GM21423 (cell line): Measurements from ENCODE around the gene C14orf132.
"Not testable (repeated sequence)": the region's sequence is repeated elsewhere in the genome, so short reads cannot be mapped to it uniquely, and the experiment has no call there.

Source experiments
- ATAC-seq: cut with Tn5 transposase; IDR thresholded peaks from one replicate; pipeline ENCODE4 v1.9.1; 2021; ENCODE audit warnings: mild to moderate bottlenecking, moderate library complexity; ENCODE audit not compliant: unreplicated experiment

The C14orf132 gene

DNA sequence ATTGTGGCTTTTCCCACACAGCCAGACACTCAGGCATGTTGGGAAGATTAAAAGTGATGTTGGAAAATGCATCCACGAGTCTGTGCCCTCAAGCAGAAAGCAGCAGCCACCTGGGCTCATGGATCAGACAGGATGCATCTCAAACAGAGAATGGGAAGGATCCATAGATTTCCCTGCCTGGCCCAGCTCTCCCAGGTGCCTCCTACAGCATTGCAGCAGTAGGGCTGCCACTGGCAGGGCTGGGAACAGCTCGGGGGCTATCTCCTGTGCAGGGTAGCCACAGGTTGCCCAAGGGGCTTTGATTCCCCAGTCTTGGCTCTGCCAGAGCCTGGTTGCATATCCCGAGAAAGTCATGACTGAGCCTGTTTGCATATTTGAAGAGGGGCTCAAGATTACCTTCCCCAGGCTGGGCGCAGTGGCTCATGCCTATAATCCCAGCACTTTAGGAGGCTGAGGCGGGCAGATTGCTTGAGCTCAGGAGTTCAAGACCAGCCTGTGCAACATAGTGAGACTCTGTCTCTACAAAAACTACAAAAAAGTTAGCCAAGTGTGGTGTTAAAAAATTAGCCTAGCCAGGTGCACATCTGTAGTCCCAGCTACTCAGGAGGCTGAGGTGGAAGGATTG lies 19.5 kb downstream of the C14orf132 start:
- ATAC-seq, result no peak

DNA sequence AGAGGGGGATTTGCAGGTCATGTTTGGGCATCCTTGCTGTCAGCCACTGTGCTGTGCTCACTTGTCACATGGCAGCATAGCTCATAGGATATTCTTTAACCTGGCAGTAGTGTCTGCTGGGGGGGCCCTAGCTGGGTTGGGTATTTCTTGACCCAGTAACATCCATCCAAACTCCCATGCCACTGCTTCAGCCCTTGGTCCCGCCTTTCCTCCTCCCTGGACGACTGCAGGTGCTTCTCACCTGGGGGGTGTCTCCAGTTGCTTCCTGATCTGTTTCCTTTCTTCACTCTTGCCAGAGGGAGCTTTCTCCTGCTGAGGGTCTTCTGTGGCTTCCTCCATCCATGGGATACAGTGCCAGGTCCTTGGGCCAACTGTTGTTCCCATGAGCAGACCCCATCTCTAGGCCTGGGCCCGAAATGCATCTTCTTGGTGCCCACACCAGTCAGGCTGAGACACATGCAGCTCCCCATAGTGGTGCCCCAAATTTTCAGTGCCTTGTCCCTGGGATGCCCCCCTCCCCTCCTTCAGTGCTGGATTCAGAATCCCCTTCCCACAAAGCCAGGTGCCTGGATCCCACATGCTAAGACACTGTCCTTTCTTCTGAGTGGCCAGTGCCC lies 20.5 kb downstream of the C14orf132 start:
- no peak for ATAC-seq

DNA sequence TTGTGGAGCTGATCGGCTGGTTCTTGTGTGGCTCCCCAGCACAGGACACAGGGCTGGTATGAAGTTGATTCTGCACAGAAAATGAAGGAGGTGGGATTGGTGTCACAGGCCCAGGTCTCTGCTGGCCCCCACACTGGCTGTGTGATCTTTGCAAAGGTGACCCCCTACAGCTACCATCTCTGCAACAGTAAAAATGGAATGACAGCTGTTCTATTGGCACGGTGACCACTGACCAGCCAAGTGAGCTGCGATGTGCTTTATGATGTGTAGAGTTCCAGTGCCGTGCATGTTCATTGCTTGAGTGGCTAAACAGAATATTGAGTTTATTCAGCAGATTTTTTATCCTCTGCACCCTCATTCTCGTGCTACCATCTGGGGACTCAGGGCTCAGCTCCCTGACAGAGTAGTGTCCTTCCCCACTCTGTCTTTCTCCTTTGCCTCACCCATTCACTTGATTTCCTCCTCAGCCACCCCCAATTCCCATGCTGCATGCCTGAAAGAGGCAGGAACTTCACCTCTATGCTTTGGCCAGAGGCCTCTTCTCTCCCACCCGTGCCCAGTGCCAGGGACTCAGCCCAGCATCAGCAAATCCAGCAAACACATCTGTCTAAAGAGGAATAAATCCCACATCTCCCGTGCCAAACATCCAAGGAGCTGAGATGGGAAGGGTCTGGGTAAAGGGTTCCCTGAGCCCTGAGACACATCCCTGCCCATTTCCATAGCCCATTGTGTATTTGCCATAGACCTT lies 21.2 kb downstream of the C14orf132 start:
- ATAC-seq, result no peak

DNA sequence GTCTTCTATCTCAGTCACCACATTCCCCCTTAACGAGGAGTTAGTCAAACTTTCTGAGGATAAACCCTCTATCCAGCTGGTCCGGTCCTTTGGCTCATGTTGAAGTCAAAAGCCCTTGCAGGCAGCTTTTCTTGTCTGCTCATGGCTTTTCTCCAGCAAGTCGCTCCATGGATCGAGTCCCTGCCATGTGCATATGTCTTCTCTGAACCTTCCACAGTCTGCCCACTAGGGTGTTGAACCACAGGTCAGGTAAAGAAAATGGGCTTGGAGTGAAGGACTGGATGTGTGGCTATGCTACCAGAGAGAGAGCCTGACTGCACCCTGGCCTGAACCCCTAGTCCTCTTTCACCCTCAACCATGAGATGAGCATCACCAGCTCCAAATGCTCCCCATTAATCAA lies 22.8 kb downstream of the C14orf132 start:
- ATAC-seq, result no peak

DNA sequence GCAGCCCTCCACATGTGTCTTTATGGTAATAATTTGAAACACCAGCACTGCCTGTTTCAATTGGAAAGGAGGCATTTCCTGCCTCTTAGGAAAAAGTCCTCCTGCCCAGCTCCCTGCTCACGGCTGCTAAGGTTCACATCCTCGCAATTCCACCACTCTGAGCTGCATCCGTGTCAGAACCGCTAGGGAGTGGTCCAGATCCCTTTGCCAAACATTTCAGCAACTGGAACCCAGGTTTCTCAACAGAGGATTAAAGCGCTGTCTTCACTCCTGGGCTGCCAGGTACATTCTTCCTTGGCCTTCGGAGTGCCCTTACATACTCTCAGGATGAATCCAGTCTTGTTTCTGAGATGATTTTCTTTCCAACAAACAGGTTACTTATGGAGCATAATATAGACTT lies 23.3 kb downstream of the C14orf132 start:
- no peak for ATAC-seq

DNA sequence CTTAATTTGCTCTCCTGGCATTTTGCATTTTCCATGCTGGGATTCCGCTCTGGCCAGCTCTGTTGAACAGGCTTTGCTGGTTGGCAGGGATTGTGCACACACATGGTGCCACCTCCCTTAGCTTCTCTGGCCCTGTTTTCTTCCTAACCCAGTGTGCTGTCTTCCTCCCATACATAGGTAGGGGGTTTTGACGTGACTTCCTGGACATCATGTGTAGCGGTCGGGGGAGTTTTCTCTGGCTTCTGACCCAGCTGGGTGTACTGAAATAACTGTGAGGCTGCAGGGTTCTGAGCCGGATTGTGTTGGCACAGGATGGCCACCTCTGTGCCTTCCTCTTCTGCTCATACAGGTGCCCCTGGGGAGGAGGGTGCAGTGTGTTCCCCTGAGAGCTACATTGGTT lies 25.7 kb downstream of the C14orf132 start:
- no peak for ATAC-seq

DNA sequence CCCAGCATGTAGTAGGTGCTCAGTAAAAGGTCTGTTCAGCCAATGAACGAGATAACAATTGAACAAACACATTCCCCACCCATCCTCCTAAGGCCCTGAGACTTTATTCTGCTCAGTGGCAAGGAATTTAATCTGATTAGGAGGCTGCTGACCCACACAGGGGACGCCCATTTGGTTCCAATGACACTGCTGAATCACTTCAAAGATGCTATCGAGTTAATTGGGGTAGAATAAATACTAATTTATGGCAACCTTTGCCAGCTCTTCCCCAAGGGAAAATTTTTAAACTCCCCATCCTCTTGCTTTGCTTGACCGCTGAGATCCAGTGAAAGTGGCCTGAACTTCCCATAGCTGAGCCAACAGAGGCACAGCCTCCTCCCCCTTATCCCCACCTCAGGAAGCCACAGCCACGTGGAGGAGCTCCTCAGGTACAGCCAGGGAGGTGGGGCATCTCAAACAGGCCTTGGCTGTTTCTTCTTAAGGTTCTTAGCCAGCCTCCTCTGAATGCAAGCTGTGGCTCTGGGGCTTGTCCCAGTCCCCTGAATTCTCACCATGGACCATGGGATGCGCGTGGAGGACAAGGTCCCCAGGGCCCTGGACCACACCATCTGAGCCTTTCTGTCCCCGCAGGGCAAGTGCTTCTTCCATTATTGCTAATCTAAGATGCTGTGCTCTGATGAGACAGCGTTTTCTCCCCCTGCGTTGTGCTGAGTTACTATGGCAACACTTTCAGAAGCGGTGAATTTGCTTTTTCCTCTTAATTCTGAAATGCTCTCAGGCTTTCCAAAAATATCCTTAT lies 26.7 kb downstream of the C14orf132 start:
- ATAC-seq, result no peak

DNA sequence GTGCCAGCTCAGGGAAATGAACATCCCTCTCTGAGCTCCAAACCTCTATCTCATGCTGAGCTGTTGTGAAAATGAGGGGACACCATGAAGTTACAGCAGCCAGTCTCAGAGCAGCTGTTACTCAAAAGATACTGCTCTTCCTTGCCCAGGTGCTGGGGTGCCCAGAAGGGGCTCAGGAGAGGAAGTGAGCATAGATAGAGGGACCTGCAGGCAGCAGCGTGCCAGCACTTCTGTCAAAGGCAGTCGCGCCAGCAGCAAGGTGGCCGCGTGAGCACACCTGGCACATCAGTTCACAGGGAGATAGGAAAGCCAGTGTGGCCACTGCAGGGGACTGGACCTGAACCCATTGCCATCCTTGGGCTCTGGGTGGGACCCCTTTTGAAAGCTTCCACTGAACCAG lies 27.8 kb downstream of the C14orf132 start:
- no peak for ATAC-seq

DNA sequence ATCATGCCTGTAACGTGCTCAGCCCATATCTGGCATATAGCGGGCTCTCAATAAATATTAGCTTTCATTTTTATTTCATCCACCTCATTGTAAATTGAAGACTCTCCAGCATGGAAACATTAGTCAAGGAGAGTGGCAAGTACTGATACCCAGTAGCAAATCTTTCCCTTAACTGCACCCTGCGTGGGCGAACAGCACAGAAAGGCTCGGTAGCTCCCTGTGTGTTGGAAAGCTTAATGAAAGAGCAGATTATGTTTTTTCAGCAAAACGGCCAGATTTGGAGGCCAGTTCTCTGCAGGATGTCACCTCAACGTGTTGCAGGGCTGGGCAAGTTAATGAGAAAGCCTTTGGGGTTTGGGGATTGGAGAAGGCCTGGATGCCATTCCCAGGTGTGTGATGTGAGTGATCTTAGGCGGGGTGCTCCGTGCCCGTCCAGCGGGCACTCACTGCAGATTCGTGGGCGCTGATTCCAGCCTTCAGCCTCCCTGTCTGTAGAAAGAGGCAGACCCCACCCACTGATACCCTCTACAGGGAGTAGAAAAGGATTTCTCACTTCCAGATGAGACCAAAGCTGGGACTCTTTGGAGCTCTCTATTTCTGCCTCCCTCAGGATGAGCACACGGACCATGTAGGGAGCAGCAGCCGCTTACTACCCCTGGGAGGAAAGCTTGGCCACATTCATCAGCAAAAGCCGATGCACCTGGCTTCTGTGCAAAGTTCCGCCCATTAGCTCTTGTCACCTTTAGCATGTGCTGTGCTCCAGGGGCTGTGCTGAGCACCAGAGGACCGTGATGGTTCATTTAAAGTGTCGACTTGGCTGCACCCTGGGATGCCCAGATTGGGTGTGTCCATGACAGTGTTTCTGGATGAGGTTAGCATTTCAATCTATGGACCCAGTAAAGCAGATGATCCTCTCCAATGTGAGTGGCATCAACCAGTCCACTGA lies 29.1 kb downstream of the C14orf132 start:
- ATAC-seq, result no peak

DNA sequence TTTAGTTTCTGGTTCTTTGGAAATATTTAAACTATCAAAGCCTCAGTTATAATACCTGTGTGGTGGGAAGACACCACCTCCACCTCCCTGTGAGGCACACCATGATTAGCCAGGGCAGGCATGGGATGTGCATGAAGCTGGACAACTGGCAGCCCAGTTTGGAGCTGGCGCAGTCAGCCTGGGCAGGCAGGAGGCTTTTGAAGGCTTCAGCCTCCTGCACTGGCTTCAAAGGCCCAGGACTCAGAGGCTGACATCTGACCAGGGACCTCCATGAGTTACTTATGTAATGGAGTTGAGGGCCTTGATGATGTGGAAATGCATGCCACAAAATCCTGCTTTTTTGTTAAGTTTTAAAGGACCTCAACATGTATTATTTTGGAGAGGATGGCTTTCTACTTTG lies 30.3 kb downstream of the C14orf132 start:
- ATAC-seq, result no peak

DNA sequence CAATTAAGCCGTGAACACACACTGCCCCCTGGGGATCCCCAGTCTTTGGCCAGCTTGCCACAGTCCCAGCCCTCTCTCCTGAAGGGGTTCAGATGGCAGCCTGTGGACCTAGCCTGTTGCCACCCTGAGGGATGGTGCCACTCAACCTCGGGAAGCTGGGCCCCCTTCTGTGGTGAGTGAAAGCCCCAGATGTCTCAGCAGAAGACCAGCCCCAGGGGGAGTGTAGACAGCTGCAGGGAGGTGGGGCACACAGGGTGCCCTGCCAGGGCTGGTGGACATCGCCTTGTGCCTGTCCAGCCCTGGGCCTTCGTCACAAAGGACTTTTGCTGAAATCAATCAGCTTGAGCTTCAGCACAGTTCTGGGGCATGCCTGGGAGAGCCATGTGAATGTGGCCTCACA lies 32.4 kb downstream of the C14orf132 start:
- no peak for ATAC-seq

DNA sequence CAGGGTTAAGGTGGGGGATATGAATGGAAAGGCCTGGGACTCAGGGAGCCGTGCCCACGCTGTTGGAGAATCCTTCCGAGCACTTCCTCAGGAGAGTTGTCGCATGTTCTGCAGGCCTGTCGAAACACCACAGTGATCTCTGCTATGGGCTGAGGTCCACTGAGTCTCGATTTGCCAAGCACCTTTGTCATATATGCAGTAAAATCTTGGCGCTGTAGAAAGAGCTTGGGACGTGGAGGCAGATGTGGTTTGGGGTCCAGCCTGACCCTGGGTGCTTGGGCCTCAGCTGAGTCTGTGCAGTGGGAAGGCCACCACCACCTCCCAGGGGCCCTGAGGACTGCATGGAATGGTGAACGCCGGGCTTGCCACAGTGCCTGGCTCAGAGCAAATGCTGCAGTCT lies 32.9 kb downstream of the C14orf132 start:
- ATAC-seq, result no peak

DNA sequence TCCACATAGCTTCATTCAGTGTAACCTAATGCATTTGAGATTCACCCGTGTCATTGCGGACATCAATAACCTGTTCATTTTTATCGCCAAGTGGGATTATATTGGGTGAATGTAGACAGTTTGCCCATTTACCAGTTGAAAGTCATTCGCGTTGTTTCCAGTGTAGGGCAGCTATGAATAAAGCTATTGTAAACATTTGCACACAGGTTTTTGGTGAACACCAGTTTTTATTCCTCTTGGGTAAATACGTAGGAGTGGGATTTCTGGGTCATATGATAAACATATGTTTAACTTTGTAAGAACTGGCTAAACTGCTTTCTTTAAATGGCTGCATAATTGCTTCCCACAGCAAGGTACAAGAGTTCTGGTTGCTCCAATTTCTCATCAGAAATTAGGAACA lies 33.6 kb downstream of the C14orf132 start:
- no peak for ATAC-seq

DNA sequence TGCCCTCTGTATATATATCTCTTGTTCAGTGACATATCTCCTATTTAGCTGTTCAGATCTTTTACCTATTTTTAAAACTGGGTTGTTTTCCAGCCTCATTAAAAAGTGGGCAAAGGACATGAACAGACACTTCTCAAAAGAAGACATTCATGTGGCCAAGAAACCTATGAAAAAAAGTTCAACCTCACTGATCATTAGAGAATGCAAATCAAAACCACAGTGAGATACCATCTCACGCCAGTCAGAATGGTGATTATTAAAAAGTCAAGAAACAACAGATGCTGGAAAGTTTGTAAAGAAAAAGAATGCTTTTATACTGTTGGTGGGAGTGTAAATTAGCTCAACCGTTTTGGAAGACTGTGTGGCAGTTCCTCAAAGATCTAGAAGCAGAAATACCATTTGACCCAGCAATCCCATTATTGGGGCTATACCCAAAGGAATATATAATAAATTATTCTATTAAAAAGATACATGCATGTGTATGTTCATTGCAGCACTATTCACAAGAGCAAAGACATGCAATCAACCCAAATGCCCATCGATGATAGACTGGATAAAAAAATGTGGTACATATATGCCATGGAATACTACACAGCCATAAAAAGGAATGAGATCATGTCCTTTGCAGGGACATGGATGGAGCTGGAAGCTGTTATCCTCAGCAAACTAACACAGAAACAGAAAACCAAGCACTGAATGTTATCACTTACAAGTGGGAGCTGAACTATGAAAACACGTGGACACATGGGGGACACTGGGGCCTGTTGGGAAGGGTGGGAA lies 34.3 kb downstream of the C14orf132 start:
- not testable (repeated sequence) for ATAC-seq

DNA sequence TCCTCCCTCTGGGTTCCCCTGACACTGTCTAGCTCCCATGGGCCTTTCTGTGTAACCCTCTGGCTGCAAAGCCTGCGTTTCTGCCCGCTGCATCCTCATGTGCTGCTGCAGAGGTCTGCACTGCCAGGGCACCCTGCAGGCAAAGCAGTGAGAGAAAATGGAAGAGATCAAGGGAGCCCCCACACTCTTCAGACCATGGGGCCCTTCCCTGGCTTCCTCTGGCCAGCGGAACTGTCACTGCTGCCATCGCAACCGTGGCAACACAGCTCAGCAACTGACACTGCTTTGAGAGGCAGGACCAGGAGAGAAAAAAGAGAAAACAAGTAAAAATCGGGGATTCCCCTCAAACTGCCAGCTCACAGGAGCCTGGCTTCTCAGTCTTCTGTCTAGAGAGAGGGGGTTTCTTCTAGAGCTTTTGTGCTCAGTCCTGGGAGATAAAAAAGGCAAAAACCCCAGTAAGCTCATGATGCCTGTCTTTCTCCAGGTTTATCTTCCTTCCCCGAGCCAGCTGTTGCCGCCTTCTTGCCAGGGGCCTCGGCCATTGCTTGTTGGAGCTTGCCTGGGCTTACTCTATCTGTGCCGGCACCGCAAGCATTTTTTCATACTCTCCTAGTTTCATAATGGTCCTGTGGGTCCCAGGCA lies 38.9 kb downstream of the C14orf132 start:
- ATAC-seq, result no peak

DNA sequence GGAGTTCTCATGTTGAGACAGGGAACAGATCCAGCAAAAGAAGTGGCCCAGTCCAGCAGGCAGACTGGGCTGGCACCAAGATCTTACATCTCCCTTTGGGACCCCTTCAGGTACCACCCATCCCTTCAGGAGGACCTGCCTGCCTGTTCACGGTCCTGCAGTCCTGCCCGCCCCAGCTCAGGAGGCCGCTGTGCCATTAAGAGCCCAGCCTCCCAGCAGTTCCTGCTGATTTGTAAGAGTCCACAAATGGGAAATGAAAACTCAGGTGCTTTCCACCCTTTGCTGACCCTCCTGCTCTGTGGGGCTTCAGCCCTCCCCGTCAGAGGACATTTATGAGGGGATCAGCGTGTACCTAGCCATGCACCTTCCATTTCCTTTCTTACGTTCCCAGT lies 39.5 kb downstream of the C14orf132 start:
- no peak for ATAC-seq

DNA sequence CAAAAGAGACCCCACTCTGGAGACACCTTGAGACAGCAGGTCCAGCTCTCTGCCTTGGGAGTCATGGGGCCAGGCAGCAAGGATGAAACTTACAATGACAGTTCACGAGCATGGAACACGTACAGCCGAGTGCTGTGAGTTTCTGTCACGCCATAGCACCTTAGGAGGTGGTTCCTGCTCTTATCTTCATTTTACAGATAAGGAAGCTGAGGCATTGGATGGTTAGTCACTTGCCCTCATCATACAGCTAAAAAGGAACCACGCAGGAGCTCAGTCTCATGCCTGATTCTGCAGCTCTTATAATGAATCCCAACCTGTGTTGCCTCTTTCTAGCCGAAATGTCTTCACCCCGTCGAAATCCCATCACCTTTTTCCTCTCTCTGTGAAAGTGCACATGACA lies 39.9 kb downstream of the C14orf132 start:
- no peak for ATAC-seq

DNA sequence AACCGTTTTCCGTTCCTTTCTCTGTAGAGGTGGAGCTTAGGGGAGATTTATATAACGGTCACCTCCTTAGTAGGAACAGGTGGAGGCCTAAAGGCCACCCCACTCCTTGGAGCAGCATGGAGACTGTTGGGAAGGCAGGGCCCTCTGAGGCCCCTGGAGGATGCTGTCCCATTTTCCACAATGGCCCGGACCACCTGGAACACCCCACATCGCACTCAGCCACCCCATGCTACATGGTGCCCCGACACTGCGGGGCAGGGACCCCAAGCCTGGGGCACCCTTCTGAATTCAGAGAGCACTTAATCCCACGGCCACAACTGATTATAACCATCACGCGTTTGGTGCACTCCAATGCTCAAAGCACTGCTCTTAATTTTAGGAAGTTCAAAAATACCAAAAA lies 41.4 kb downstream of the C14orf132 start:
- no peak for ATAC-seq

DNA sequence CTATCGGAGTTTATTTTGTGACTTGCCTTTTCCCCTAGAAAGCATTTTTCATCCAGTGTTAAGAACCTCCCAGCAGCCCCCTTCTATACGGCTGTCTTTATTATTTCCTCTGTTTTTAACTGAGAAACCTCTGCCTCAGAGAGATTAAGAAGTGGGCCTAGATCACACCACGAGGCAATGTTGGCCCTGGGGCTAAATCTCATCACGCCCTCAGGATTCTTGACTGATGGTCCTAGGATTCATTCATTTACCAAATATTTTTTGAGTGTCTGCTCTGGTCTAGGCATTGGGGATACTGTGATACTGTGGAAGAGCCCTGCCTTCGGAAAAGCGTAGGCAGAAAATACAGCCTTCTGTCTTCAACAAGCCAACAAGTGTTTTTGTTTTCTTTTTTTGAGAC lies 42.1 kb downstream of the C14orf132 start:
- ATAC-seq, result no peak
